ENCODE data around the gene SLC43A3.

SLC43A3 gene

DNA sequence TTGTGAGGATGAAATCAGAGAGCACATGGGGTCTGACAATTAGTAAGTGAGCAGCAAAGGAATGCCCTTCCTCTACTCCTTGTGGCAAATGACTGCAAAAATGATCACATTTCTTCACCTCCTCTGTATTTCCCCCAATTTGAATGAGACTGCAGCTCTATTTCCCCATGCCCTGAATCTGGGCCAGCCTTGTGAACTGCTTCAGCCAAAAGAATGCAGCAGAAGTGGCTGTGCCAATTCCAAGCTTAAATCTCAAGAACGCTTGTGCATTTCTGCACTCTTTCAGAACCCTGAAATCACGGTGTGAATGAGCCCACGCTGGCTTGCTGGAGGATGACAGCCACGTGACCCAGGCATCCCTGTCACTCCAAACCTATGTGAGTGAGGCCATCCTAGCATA is 9.9 kb downstream of the SLC43A3 start:
- Histone ChIP-seq H3K4me3 (replicated peaks; ENCODE audit: insufficient read depth, low read length) (no peak overlapping the region), H3K27me3 (ENCODE audit: insufficient read depth, poor library complexity, severe bottlenecking) (no peaks in the 10 kb centered on the region), H3K27ac (replicated peaks) (no peak overlapping the region)
- peak in 1 of 2 experiments; percentile 46 for DNase-seq (ENCODE audit: low read depth in 1 of 2, low spot score in 1 of 2)
- TF ChIP-seq GABPA (IDR thresholded peaks at IDR 0.05; ENCODE audit: low read depth), result no peak

DNA sequence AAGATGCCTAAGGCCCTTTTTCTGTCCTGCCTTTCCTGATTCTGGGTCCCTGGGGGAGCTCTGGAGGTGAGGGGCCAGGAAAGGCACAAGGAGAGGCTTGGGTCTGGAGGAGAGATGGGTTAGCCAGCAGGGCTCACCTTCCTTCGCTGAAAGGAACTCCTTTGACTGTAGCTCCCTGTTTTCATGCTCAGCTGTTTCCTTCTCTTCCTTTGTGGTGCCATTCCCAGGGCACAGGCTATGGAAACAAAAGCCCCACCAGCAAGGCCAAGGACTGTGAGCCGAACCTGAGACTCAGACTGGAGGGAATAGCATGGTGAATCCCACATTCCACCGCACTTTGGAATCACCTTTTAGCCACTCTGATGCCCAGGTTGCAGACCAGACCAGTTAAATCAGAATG is 10.5 kb downstream of the SLC43A3 start:
- no peak overlapping the region for H3K27ac ChIP-seq (replicated peaks)
- DNase-seq (ENCODE audit: low read depth in 1 of 2, low spot score in 1 of 2), result peak in 1 of 2 experiments; percentile 52
- no peaks in the 10 kb centered on the region for H3K27me3 ChIP-seq (ENCODE audit: insufficient read depth, poor library complexity, severe bottlenecking)
- TF ChIP-seq SPI1 (IDR thresholded peaks at IDR 0.05; ENCODE audit: borderline replicate concordance, low read depth) (no peak), POLR2AphosphoS5 (IDR thresholded peaks at IDR 0.05; ENCODE audit: low read depth) (no peak), GABPA (IDR thresholded peaks at IDR 0.05; ENCODE audit: low read depth) (no peak)
- TF ChIP-seq, protein P1, sequence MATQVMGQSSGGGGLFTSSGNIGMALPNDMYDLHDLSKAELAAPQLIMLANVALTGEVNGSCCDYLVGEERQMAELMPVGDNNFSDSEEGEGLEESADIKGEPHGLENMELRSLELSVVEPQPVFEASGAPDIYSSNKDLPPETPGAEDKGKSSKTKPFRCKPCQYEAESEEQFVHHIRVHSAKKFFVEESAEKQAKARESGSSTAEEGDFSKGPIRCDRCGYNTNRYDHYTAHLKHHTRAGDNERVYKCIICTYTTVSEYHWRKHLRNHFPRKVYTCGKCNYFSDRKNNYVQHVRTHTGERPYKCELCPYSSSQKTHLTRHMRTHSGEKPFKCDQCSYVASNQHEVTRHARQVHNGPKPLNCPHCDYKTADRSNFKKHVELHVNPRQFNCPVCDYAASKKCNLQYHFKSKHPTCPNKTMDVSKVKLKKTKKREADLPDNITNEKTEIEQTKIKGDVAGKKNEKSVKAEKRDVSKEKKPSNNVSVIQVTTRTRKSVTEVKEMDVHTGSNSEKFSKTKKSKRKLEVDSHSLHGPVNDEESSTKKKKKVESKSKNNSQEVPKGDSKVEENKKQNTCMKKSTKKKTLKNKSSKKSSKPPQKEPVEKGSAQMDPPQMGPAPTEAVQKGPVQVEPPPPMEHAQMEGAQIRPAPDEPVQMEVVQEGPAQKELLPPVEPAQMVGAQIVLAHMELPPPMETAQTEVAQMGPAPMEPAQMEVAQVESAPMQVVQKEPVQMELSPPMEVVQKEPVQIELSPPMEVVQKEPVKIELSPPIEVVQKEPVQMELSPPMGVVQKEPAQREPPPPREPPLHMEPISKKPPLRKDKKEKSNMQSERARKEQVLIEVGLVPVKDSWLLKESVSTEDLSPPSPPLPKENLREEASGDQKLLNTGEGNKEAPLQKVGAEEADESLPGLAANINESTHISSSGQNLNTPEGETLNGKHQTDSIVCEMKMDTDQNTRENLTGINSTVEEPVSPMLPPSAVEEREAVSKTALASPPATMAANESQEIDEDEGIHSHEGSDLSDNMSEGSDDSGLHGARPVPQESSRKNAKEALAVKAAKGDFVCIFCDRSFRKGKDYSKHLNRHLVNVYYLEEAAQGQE (IDR thresholded peaks at IDR 0.05; ENCODE audit: insufficient replicate concordance, low read depth), result no peak
- TF ChIP-seq, protein P2, sequence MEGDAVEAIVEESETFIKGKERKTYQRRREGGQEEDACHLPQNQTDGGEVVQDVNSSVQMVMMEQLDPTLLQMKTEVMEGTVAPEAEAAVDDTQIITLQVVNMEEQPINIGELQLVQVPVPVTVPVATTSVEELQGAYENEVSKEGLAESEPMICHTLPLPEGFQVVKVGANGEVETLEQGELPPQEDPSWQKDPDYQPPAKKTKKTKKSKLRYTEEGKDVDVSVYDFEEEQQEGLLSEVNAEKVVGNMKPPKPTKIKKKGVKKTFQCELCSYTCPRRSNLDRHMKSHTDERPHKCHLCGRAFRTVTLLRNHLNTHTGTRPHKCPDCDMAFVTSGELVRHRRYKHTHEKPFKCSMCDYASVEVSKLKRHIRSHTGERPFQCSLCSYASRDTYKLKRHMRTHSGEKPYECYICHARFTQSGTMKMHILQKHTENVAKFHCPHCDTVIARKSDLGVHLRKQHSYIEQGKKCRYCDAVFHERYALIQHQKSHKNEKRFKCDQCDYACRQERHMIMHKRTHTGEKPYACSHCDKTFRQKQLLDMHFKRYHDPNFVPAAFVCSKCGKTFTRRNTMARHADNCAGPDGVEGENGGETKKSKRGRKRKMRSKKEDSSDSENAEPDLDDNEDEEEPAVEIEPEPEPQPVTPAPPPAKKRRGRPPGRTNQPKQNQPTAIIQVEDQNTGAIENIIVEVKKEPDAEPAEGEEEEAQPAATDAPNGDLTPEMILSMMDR (IDR thresholded peaks at IDR 0.05; ENCODE audit: insufficient read depth, low read length), result no peak
- H3K4me3 ChIP-seq (replicated peaks; ENCODE audit: insufficient read depth, low read length), result no peak overlapping the region

DNA sequence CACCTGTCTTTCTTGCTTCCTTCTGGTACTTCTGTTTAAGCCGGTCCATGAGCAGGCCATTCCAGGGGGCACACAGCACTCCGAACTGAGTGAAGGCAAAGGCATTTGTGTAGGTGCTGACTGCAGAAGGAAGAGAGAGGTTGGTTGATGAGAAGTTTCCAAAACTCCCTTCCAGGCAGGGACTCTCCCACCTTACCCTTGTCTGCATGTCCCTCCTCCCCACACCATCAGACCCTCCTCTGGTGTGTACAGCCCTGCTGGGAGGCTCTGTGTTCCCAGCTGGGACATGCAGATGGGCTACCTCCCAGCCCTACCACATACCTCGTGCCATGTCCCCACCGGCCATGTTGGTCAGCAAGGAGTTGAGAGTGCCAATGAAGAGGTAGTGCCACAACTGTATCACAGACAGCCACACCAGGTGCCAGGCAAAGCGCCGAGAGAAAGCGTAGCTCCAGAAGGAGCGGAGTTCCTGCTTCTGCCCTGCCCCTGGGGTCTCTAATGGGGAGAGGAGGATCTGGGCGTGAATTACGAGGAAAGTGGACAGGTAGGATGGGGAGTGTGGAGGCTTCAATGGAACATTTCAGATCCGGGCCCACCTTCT is 12.2 kb downstream of the SLC43A3 start:
- Histone ChIP-seq H3K4me3 (replicated peaks; ENCODE audit: insufficient read depth, low read length) (no peak overlapping the region), H3K27me3 (ENCODE audit: insufficient read depth, poor library complexity, severe bottlenecking) (no peaks in the 10 kb centered on the region), H3K27ac (replicated peaks) (no peak overlapping the region)
- peak; percentile 73 for TF ChIP-seq POLR2AphosphoS5 (IDR thresholded peaks at IDR 0.05; ENCODE audit: low read depth)
- no peak for TF ChIP-seq GABPA (IDR thresholded peaks at IDR 0.05; ENCODE audit: low read depth)
- DNase-seq (ENCODE audit: low read depth in 1 of 2, low spot score in 1 of 2), result peak in 1 of 2 experiments; percentile 63

DNA sequence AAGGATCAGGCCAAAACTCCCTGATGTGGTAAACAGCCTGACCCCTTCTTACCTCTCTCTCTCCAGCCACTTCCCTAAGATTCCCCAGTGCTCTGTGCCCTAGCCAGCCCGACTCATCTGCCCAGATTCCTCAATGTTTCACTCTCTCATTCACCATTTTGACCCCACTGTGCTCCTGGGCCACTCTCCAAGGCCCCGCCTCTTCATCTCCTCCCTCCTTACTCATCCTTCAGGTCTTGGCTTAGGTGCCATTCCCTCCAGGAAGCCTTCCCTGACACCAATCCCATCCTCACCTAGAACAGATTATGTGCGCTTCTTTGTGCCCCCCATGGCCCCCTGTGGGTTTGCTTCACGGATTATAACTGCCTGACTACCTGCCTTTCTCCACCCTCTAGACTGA is 13.2 kb downstream of the SLC43A3 start:
- TF ChIP-seq GABPA (IDR thresholded peaks at IDR 0.05; ENCODE audit: low read depth), result no peak
- TF ChIP-seq, protein P2 (IDR thresholded peaks at IDR 0.05; ENCODE audit: insufficient read depth, low read length), result no peak
- DNase-seq (ENCODE audit: low read depth in 1 of 2, low spot score in 1 of 2), result peak in 1 of 2 experiments; percentile 56
- Histone ChIP-seq H3K27ac (replicated peaks) (no peak overlapping the region), H3K27me3 (ENCODE audit: insufficient read depth, poor library complexity, severe bottlenecking) (no peaks in the 10 kb centered on the region), H3K4me3 (replicated peaks; ENCODE audit: insufficient read depth, low read length) (no peak overlapping the region)

DNA sequence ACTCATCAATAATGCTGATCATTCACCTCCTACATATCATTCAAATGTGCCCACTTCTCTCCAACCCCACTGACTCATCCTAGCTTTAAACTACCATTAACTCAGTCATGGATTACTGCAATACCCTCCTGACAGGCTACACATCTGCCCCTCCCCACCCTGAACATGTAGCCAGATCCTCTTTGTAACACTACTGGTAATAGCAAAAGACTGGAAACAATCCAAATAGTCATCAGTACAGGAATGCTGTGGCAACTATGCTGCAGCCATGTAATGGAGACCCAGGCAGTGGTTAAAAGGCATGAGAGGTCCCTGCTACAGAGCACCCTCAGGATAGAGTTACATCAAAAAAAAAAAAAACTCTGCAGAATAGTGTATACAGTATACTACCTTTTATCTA is 16.6 kb downstream of the SLC43A3 start:
- peak in 1 of 2 experiments; percentile 55 for DNase-seq (ENCODE audit: low read depth in 1 of 2, low spot score in 1 of 2)
- no peaks in the 10 kb centered on the region for H3K27me3 ChIP-seq (ENCODE audit: insufficient read depth, poor library complexity, severe bottlenecking)
- H3K27ac ChIP-seq (replicated peaks), result no peak overlapping the region
- no peak for TF ChIP-seq GABPA (IDR thresholded peaks at IDR 0.05; ENCODE audit: low read depth)
- TF ChIP-seq, protein P1 (IDR thresholded peaks at IDR 0.05; ENCODE audit: insufficient replicate concordance, low read depth), result no peak
- no peak for TF ChIP-seq POLR2AphosphoS5 (IDR thresholded peaks at IDR 0.05; ENCODE audit: low read depth)
- no peak for TF ChIP-seq SPI1 (IDR thresholded peaks at IDR 0.05; ENCODE audit: borderline replicate concordance, low read depth)
- TF ChIP-seq, protein P2 (IDR thresholded peaks at IDR 0.05; ENCODE audit: insufficient read depth, low read length), result no peak
- no peak overlapping the region for H3K4me3 ChIP-seq (replicated peaks; ENCODE audit: insufficient read depth, low read length)
